Activated naive CD8-positive, alpha-beta T cell (primary cell): Measurements from ENCODE around the gene TPST1.
"Not testable (repeated sequence)": the region's sequence is repeated elsewhere in the genome, so short reads cannot be mapped to it uniquely, and the experiment has no call there.

Experiments used
- H3K27ac Mint-ChIP-seq: one replicate; pipeline ENCODE4 v1.8.0; 2021; ENCODE audit warnings: mixed read lengths
- H3K27me3 Mint-ChIP-seq: one replicate; pipeline ENCODE4 v1.8.0; 2021; ENCODE audit warnings: mixed read lengths
- H3K36me3 Mint-ChIP-seq: one replicate; pipeline ENCODE4 v1.8.0; 2021; ENCODE audit warnings: mixed read lengths
- H3K4me1 Mint-ChIP-seq: one replicate; pipeline ENCODE4 v1.8.0; 2021; ENCODE audit warnings: low read depth, mixed read lengths
- H3K4me3 Mint-ChIP-seq: one replicate; pipeline ENCODE4 v1.8.0; 2021; ENCODE audit warnings: mild to moderate bottlenecking, mixed read lengths
- H3K9me3 Mint-ChIP-seq: one replicate; pipeline ENCODE4 v1.8.0; 2021; ENCODE audit warnings: low read depth, mixed read lengths

TPST1 gene

GRCh38 chr7:66344166-66344565 is 139.0 kb downstream of the TPST1 start:
- H3K27me3 Mint-ChIP-seq: no peaks in the 10 kb centered on the region
- H3K4me1 Mint-ChIP-seq: no peaks in the 10 kb centered on the region

DNA sequence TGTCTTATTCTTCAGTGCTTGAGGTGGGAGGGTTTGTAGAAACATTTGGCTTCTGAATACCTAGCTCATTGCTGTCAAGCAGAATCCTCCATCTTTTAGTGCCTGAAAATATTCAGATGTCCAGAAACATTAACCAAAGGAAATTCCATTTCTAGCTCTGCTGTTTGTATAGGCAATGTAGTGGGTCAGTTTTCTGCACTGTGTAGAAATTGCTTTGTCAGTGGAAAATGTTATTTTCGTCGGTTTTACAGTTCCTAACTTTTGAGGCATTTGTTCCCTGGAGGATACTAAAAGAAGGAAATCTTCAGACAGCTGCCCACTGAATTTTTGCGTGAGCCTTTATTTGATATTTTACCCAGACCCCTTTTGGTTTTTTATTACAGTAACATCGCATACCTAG is 143.4 kb downstream of the TPST1 start:
- H3K4me3 Mint-ChIP-seq: no peak overlapping the region
- peaks cover 10% of the 10 kb centered on the region for H3K9me3 Mint-ChIP-seq
- no peak overlapping the region for H3K27ac Mint-ChIP-seq
- H3K27me3 Mint-ChIP-seq: no peaks in the 10 kb centered on the region
- no peaks in the 10 kb centered on the region for H3K4me1 Mint-ChIP-seq
- H3K36me3 Mint-ChIP-seq: peaks cover 6% of the 10 kb centered on the region

More at GRCh38 chr7:66344166-66344565, 139.0 kb downstream of the TPST1 start:
- peaks cover 19% of the 10 kb centered on the region for H3K36me3 Mint-ChIP-seq
- H3K4me3 Mint-ChIP-seq: no peak overlapping the region
- peaks cover 28% of the 10 kb centered on the region for H3K9me3 Mint-ChIP-seq
- H3K27ac Mint-ChIP-seq: no peak overlapping the region

DNA sequence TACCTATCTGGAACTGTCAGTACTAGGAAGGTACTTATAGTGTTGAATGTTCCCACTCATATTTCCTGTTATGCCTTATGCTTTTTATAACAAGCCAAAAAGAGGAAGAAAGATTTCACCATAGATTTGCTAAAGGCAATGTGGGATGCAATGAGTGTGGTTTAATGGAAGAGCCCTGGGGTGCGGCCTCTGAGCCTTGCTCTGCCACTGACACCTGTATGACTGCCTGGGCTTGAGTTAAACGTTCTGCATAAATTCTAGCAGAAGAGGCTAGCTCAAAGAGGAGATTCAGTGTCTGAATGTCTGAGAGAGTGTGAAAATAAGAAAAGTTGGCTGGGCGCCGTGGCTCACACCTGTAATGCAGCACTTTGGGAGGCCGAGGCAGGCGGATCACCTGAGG is 143.8 kb downstream of the TPST1 start:
- H3K4me1 Mint-ChIP-seq: no peaks in the 10 kb centered on the region
- H3K9me3 Mint-ChIP-seq: peaks cover 6% of the 10 kb centered on the region
- H3K36me3 Mint-ChIP-seq: peaks cover 3% of the 10 kb centered on the region
- H3K27me3 Mint-ChIP-seq: no peaks in the 10 kb centered on the region
- no peak overlapping the region for H3K27ac Mint-ChIP-seq
- H3K4me3 Mint-ChIP-seq: no peak overlapping the region

DNA sequence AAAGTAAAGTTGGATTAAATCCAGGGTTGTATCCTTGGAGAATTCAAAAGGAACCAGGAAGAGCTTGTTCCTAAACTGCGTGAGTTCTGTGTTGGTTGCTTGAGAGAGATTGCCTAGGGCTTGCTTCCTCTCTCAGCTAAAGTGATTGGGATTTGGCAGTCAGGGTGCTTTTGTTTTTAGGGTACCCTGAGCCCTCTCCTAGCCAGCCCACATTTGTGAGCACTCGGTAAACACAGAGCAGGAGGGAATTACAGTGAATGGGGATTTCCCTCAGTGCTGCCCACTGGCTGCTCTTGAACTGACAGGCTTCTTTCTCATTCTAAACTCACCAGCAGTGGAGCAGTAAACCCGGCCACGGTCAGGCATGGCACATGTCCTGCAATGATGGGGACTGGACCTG is 146.9 kb downstream of the TPST1 start:
- Mint-ChIP-seq H3K36me3 (peaks cover 3% of the 10 kb centered on the region), H3K4me1 (no peaks in the 10 kb centered on the region)

GRCh38 chr7:66353547-66353946 is 148.4 kb downstream of the TPST1 start:
- Mint-ChIP-seq H3K27ac (no peak overlapping the region), H3K36me3 (no peaks in the 10 kb centered on the region), H3K9me3 (no peaks in the 10 kb centered on the region), H3K4me3 (no peak overlapping the region), H3K4me1 (no peaks in the 10 kb centered on the region), H3K27me3 (no peaks in the 10 kb centered on the region)

More for the DNA sequence above, 146.9 kb downstream of the TPST1 start:
- H3K27ac Mint-ChIP-seq: no peak overlapping the region
- H3K27me3 Mint-ChIP-seq: no peaks in the 10 kb centered on the region
- H3K4me3 Mint-ChIP-seq: no peak overlapping the region
- H3K9me3 Mint-ChIP-seq: no peaks in the 10 kb centered on the region

- H3K27me3 Mint-ChIP-seq: no peaks in the 10 kb centered on the region
- no peak overlapping the region for H3K4me3 Mint-ChIP-seq
- H3K36me3 Mint-ChIP-seq: no peaks in the 10 kb centered on the region
- H3K9me3 Mint-ChIP-seq: no peaks in the 10 kb centered on the region
- H3K27ac Mint-ChIP-seq: no peak overlapping the region
- no peaks in the 10 kb centered on the region for H3K4me1 Mint-ChIP-seq
Observed at GRCh38 chr7:66355756-66356155, 150.6 kb downstream of the TPST1 start.

DNA sequence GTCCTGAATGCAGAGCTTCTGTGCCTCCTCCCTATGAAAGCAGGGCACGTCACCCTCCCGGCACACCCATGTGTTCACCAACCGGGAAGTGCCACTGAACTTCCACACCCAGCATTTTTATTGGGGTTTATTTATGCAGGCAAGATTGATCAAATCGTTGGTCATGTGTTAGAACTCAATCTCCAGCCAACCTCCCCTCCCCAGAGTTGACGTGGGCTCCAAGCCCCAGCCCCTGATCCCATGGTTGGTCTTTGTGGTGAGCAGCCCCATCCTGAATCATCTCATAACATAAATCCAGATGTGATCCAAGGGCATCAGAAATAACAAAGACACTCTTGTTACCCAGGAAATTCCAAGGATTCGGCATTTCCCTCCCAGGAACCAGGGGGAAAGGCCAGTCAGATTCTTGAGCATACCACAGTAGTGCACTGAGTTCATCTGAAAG is 151.2 kb downstream of the TPST1 start:
- Mint-ChIP-seq H3K9me3 (no peaks in the 10 kb centered on the region), H3K36me3 (no peaks in the 10 kb centered on the region), H3K27ac (no peak overlapping the region), H3K4me3 (no peak overlapping the region), H3K27me3 (no peaks in the 10 kb centered on the region), H3K4me1 (no peaks in the 10 kb centered on the region)

DNA sequence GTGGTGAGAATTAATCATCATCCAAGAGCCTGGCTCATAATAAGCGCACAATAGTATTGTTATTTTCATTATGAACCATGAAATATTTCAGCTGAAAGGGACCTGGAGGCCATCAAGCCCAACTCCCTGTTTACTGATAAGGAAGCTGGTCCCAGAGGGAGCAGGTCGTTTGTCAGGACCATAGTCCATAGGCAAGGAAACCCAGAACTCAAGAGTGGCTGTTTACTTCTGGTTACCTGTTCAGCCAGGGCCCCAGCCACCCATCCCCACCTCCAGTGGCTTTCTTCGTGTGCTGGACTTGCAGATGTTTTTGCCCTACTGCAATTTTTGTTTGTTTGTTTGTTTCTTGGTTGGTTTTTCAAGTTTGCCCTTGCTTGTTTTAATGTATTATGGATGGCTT is 152.0 kb downstream of the TPST1 start:
- H3K4me1 Mint-ChIP-seq: no peaks in the 10 kb centered on the region
- no peaks in the 10 kb centered on the region for H3K27me3 Mint-ChIP-seq
- no peak overlapping the region for H3K4me3 Mint-ChIP-seq
- no peak overlapping the region for H3K27ac Mint-ChIP-seq
- no peaks in the 10 kb centered on the region for H3K9me3 Mint-ChIP-seq
- no peaks in the 10 kb centered on the region for H3K36me3 Mint-ChIP-seq

- no peak overlapping the region for H3K27ac Mint-ChIP-seq
Observed at GRCh38 chr7:66359656-66360211, 154.6 kb downstream of the TPST1 start.

GRCh38 chr7:66362136-66362535 is 157.0 kb downstream of the TPST1 start:
- no peaks in the 10 kb centered on the region for H3K36me3 Mint-ChIP-seq
- no peak overlapping the region for H3K4me3 Mint-ChIP-seq
- no peaks in the 10 kb centered on the region for H3K27me3 Mint-ChIP-seq
- H3K4me1 Mint-ChIP-seq: no peaks in the 10 kb centered on the region
- no peak overlapping the region for H3K27ac Mint-ChIP-seq
- no peaks in the 10 kb centered on the region for H3K9me3 Mint-ChIP-seq

More at GRCh38 chr7:66359656-66360211, 154.6 kb downstream of the TPST1 start:
- no peak overlapping the region for H3K4me3 Mint-ChIP-seq
- H3K4me1 Mint-ChIP-seq: no peaks in the 10 kb centered on the region
- H3K9me3 Mint-ChIP-seq: no peaks in the 10 kb centered on the region
- no peaks in the 10 kb centered on the region for H3K36me3 Mint-ChIP-seq
- H3K27me3 Mint-ChIP-seq: no peaks in the 10 kb centered on the region

- H3K9me3 Mint-ChIP-seq: no peaks in the 10 kb centered on the region
- no peak overlapping the region for H3K4me3 Mint-ChIP-seq
- H3K36me3 Mint-ChIP-seq: peaks cover under 1% of the 10 kb centered on the region
- H3K27me3 Mint-ChIP-seq: no peaks in the 10 kb centered on the region
- no peak overlapping the region for H3K27ac Mint-ChIP-seq
- no peaks in the 10 kb centered on the region for H3K4me1 Mint-ChIP-seq
Observed at GRCh38 chr7:66363635-66364034, 158.5 kb downstream of the TPST1 start.

DNA sequence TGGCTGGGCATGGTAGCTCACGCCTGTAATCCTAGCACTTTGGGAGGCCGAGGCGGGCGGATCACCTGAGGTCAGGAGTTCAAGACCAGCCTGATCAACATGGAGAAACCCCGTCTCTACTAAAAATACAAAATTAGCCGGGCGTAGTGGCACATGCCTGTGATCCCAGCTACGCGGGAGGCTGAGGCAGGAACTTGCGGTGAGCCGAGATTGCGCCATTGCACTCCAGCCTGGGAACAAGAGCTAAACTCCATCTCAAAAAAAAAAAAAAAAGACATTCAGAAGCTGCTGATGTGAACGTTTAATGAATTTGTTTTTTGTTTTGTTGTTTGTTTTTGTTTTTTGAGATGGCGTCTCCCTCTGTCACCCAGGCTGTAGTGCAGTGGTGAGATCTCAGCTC is 159.9 kb downstream of the TPST1 start:
- H3K9me3 Mint-ChIP-seq, H3K27ac Mint-ChIP-seq, H3K27me3 Mint-ChIP-seq, H3K36me3 Mint-ChIP-seq, H3K4me1 Mint-ChIP-seq, H3K4me3 Mint-ChIP-seq: not testable (repeated sequence)

DNA sequence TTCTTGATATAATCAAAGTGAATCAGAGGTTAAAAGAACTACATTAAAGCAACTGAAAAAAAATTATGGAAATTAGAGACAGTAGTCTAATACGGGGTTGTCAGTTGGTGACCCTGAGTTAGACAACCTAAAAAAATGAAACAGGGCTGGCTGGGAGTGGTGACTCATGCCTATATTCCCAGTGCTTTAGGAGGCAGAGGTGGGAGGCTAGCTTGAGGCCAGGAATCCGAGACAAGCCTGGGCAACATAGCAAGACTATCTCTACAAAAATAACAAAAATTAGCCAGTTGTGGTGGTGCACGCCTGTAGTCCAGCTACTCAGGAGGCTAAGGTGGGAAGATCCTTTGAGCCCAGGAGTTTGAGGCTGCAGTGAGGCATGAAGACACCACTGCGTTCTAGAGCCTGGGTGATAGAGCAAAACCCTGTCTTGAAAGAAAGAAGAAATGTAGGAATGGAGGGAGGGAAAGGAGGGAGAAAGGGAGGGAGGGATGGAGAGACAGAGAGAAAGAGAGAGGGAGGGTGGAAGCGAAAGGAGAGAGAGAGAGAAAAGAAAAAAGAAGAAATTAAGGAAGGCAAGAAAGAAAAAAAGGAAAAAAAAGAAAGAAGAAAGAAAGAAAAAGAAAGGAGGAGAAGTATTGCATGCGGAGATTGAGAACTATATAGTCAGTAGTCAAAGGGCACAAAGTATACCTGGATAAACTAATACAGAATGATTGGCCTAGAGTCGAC is 166.1 kb downstream of the TPST1 start:
- H3K27ac Mint-ChIP-seq: no peak overlapping the region
- H3K36me3 Mint-ChIP-seq: peaks cover 9% of the 10 kb centered on the region
- H3K9me3 Mint-ChIP-seq: no peaks in the 10 kb centered on the region
- no peak overlapping the region for H3K4me3 Mint-ChIP-seq
- no peaks in the 10 kb centered on the region for H3K27me3 Mint-ChIP-seq
- H3K4me1 Mint-ChIP-seq: no peaks in the 10 kb centered on the region

GRCh38 chr7:66374141-66374840 is 169.2 kb downstream of the TPST1 start:
- peaks cover 14% of the 10 kb centered on the region for H3K36me3 Mint-ChIP-seq
- not testable (repeated sequence) for H3K4me1 Mint-ChIP-seq, H3K27me3 Mint-ChIP-seq, H3K27ac Mint-ChIP-seq, H3K4me3 Mint-ChIP-seq, H3K9me3 Mint-ChIP-seq

DNA sequence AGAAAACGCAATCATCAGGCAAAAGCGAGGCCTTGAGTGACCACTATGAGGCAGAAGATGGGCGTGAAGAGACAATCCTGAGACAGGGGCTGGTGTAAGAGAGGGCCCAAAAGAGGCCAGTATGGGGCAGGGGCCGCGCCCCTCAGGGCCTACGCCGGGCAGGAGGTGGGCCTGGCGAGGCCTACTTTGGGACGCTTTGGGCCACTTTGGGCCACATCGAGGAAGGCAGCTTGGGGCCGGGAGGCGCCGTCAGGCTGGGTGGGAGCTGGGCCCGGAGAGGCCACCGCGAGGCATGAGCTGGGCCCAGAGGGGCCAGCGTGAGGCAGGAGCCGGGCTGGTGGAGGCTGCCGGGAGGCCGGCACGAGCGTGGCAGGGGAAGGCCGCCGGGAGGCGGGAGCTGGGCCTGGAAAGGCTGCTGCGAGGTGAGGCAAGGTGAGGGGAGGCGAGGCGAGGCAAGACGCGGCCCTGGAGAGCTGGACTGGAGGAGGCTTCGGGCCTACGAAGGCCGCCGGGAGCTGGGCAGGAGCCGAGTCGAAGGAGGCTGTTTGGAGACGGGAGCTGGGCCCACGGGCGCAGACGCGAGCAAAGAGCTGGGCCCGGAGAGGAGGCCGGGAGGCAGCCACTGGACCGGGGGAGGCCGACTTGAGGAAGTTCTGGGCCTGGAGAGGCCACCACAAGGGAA is 171.3 kb downstream of the TPST1 start:
- Mint-ChIP-seq H3K27me3 (no peaks in the 10 kb centered on the region), H3K27ac (no peak overlapping the region), H3K4me1 (no peaks in the 10 kb centered on the region), H3K36me3 (peaks cover 28% of the 10 kb centered on the region), H3K9me3 (no peaks in the 10 kb centered on the region), H3K4me3 (no peak overlapping the region)
